HG03097 (cell line): ENCODE measurements around the gene ABL2.
"Not testable (repeated sequence)": the region's sequence is repeated elsewhere in the genome, so short reads cannot be mapped to it uniquely, and the experiment has no call there.

Source experiments
- ATAC-seq: cut with Tn5 transposase; IDR thresholded peaks from one replicate; pipeline ENCODE4 v1.9.1; 2021; ENCODE audit not compliant: unreplicated experiment, low FRiP score

Gene ABL2

DNA sequence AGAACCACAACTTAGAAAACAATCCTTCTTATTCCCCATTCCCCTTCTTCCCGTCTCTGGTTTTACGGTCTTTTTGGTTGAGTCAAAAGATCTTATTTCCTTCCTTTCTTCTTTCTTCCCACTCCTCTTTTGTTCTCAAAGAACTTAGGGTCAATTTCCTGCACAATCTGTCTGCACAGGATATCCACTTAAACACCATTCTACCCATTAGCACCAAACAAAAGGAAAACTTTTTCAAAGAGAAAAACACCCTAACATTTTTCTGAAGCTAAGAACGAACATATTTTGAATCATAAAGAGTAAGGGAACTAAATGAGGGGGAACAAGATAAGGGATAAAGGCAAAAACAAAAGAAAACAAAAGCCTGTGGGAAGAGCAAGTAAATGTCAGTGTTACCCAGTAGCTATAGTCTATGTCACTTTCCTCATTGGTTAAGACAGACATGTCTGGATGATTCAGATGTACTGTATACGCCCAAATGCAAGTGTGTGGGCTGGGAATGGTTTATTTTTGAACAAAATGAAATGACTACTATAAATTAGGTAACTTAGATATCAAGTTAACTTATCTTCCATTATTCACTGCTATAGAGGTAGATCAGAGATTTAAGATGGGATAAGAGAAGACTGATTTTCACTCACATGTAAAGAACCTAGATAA lies 87.8 kb downstream of the ABL2 start:
- ATAC-seq, result no peak

DNA sequence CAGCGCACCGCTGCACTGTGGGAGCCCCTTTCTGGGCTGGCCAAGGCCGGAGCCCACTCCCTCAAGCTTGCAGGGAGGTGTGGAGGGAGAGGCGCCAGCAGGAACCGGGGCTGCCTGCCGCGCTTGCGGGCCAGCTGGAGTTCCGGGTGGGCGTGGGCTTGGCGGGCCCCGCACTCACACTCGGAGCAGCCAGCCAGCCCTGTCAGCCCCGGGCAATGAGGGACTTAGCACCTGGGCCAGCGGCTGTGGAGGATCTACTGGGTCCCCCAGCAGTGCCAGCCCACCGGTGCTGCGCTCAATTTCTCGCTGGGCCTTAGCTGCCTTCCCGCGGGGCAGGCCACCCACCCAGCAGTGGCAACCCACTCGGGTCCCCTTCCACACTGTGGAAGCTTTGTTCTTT lies 90.7 kb downstream of the ABL2 start:
- not testable (repeated sequence) for ATAC-seq

GRCh38 chr1:179137617-179138255 lies 91.7 kb downstream of the ABL2 start:
- ATAC-seq, result no peak

DNA sequence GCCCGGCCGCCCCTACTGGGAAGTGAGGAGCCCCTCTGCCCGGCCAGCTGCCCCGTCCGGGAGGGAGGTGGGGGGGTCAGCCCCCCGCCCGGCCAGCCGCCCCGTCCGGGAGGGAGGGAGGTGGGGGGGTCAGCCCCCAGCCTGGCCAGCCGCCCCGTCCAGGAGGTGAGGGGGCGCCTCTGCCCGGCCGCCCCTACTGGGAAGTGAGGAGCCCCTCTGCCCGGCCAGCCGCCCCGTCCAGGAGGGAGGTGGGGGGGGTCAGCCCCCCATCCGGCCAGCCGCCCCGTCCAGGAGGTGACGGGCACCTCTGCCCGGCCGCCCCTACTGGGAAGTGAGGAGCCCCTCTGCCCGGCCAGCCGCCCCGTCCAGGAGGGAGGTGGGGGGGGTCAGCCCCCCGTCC lies 93.8 kb downstream of the ABL2 start:
- ATAC-seq, result not testable (repeated sequence)

- not testable (repeated sequence) for ATAC-seq
Observed at GRCh38 chr1:179135168-179135567, 94.3 kb downstream of the ABL2 start.

GRCh38 chr1:179129702-179130473 lies 99.6 kb downstream of the ABL2 start:
- ATAC-seq, result peak; percentile 97

- no peak for ATAC-seq
Observed at GRCh38 chr1:179128520-179128919, 101.0 kb downstream of the ABL2 start.

GRCh38 chr1:179127163-179127895 lies 102.1 kb downstream of the ABL2 start:
- ATAC-seq, result no peak

DNA sequence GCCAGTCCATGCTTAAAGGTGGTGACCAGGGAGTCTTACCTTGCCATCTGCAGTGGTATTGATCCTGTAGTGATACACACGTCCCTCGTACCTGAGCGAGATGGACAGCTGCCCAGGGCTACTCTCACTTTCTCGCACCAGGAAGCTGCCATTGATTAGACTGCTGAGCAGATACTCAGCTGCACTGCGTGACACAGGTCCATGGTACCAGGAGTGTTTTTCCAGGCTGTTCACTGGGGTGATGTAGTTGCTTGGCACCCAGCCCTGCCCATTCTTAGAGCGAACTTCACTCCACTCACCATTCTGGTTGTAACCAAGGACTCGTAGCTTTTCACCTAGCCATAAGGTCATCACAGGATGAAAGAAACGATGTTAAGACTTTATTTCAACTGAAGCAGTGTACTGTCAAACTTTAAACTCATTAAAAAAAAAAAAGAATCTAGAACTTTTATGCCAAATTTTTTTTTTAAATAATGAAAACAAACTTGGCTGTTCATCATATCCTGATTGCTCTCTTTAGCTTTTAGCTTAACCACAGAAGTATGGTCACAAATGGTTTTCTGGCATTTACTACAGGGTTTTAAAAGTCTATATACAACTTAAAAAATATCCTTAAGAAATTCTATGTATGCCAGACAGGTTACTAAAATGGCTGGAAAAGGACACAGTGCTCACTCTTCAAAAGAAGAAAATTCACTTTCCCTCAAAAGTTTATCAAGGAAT lies 103.0 kb downstream of the ABL2 start:
- ATAC-seq, result no peak

- no peak for ATAC-seq
Observed at GRCh38 chr1:179124873-179125272, 104.6 kb downstream of the ABL2 start.

- no peak for ATAC-seq
Observed at GRCh38 chr1:179121159-179121938, 108.1 kb downstream of the ABL2 start.

- no peak for ATAC-seq
Observed at GRCh38 chr1:179120736-179121135, 108.7 kb downstream of the ABL2 start.

GRCh38 chr1:179119513-179119912 lies 110.0 kb downstream of the ABL2 start:
- ATAC-seq, result no peak

- ATAC-seq, result no peak
Observed at GRCh38 chr1:179115181-179115580, 114.3 kb downstream of the ABL2 start.

- no peak for ATAC-seq
Observed at GRCh38 chr1:179108644-179109043, 120.8 kb downstream of the ABL2 start.

DNA sequence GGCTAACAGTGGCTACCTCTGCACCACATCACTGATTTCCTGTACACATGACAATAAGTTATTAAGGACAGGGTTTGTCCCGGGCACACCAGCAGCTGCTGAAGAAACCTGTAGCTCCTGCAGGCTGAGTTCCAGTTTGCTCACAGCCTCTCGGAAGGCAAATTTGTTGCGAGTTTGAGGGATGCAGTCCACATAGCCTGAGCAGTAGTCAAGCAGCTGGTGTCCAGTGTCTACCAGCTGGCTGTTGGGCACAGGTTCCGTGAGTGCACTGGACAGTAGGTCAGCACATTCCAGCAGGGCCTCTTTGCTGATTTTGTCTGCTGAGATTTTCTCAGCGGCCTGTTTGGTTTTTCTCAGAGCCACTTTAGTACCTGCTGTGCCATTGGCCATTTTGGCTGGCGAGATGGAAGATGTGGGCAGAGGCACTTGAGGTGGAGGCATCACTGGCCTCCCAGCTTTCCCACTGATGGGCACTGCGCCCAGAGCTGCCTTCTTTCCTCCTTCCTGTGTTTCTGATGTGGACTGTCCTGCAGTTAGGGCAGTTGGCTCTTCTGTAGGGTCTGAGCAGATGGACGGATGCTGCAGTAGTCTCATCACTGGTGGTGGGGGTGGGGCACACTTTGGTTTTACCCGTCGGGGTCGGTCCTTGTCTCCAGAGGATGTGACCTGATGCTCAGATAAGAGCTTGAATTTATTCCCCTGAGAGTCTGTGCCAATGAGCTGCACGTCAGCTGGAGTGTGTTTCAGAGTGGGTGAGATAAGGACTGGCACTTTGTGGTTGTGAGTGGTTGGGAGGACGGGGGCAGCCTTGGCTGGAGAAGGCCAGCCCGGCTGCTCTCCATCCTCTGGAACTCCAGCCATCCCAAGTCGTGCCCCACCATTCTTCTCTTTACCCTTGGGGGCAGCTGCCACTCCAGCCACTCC lies 121.5 kb downstream of the ABL2 start:
- ATAC-seq, result no peak

DNA sequence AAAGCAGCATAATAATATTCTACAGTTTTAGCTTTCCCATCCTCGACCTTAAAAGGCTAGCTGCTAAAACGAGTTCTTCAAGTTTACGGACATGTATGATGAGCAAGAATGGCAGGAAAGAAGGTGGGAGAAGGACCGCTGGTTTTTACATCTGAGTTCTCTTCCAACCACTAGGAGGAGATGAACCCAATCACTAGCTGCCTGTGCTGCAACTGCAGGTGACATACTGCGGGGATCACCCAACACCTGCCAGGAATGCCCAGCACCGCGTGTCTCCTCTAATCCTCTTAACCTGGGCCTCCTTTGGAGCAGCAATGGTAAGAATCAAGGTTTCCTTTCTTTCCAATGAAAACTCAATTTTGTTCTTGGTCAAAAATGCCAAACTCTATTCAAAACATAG lies 124.1 kb downstream of the ABL2 start:
- ATAC-seq, result no peak

- no peak for ATAC-seq
Observed at GRCh38 chr1:179104611-179105250, 124.7 kb downstream of the ABL2 start.
